ENCODE measurements around the gene PAPPA2.

DNA sequence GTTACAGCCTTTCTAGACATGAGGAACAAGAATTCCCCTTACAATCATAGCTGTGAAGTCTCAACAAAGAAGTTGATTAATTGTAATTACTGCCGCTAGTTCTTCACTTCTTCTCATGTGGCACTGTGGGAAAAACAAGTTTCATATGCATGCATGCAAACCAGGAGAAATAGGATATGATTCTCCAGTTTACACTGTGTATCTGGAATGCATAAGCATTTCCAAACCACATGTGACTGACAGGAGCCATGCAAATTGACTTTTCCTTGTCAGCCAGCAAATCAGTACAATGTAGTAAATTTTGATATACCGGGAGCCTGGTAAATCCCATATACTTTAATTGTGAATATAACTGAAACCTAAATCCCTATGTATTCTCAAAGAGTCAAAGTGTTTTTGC, 279.3 kb downstream of the PAPPA2 start:
- TF ChIP-seq CTCF (IDR thresholded peaks at IDR 0.05) (no peak), POLR2A (IDR thresholded peaks at IDR 0.05) (no peak)
